GM19351 (cell line): Measurements from ENCODE around the gene MATR3.
"Not testable (repeated sequence)": the region's sequence is repeated elsewhere in the genome, so short reads cannot be mapped to it uniquely, and the experiment has no call there.

Experiments used
- ATAC-seq: cut with Tn5 transposase; IDR thresholded peaks from one replicate; pipeline ENCODE4 v1.9.1; 2021; ENCODE audit warnings: mild to moderate bottlenecking, moderate library complexity; ENCODE audit not compliant: unreplicated experiment

The MATR3 gene

DNA sequence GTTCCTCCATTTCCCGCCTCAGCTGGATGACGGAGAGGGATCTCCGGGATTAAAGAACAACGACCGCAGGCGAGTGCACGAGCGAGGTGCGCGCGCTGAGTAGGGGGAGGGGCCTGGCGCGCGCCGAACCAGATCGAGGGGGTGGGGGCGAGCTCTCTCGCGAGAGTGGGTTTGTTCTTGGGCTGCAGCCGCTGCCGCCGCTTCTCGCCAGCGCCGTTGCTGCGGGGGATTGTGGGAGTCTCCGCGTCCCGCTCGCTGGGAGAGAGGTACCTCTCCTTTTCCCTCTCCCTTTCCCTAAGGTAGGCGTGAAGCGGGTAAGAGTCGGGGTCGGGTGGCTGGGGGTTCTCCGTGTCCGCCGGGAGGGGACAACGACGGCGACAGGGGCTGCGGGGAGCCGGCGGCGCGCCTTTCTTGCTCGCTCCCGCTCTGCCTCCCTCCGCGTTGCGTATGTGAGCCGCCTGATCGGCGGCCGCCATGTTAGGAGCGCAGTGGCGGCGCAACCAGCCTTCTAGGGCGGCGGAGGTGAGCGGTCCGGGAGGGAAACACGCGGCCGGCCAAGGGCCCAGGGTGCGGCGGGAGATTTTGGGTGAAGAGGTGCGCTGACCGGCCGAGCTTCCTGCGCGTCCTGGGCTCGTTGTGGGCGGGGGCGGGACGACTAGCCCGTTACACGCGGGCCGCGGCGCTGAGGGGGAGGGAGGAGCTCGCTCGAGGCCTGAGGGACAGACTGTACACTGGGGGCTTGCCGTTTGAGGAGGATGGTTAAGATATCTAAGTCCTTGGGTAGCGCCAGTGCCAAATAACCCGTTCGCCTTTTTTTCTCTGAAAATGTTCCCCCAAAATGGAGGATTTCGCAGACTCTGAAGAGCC, at the start of gene MATR3:
TSS of gene MATR3 (plus strand) at position 234 of the 867 bp plus-strand sequence. CDS start 13,676 bp downstream, outside the sequence.
- ATAC-seq = peak; percentile 73

DNA sequence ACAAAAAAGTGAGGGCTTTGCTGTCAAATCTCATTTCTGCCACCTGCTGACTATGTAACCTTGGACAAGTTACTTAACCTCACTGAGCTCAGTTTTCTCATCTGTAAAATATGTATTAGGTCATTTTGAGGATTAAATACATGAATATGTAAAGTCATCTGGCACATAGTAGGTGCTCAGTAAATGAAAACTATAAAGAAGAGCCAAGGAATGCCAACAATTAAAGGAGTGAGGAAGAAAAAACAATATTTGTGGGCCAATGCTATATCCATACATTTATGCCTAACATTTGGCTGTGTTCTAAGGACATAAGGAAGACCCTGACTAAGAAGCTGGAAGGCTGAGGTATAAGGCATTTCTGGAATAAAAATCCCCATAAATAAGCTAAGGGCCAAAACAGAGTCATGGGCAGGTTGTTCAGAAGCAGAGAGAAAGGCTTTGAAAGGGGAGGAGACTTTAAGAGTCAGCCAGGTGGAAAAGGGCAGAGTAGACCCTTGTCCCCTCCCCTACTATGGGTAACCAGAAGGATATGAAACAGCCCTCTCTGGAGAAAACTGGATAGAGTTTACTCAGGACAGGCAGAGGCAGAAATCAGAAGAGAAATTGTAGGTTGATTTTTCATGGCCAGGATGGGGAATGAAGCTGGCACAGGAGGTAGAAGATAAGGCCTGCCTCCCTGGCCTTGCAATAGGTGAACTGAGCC, 47.8 kb upstream of the MATR3 start:
- no peak for ATAC-seq

GRCh38 chr5:139246394-139246793, 47.1 kb upstream of the MATR3 start:
- ATAC-seq = no peak

GRCh38 chr5:139248826-139249453, 44.6 kb upstream of the MATR3 start:
- ATAC-seq = no peak

- no peak for ATAC-seq
Observed at GRCh38 chr5:139251281-139251687, 42.3 kb upstream of the MATR3 start.

DNA sequence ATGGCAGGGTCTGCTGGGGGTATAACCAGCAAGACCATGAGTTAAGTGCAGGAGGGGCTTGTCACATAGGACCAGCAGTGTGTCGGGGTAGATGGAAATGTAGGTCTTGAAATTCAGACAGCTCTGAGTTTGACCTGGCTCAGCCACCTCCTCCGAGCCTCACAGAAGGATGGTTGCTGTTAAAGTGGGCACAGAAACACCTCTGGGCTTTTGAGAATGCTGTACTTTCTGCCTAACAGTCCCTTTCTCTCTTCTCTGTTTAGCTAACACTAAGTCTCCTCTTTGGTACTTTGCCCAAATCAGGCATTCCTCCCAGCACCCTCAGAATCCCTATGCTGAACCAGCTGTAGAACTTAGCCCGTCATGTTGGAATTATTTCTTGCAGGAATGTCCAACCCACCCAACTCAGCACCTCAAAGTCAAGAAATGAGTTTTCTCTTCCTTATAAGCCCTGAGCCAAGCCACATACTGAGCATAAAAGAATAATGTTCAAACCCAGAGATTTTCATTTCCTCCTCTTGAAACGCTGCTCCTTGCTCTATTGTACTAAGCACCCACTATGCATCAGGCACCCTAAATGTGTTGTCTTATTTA, 41.7 kb upstream of the MATR3 start:
- no peak for ATAC-seq

DNA sequence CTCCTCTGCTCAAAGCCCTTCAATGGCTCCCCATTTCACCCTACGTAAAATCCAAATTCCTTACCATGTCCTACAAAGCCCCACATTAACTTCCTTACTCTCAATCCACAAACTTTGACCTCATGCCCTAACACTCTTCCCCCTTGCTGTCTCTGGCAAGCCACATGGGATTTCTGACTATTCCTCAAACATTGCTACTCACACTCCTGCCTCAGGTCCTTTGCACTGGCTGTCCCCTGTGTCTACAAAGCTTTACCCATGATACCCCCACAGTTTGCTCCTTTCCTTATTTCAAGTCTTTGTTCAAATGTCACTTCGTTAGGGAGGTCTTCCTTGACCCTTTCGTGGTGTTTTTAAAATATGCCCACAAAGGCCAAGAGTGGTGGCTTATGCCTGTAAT, 40.4 kb upstream of the MATR3 start:
- ATAC-seq = no peak

DNA sequence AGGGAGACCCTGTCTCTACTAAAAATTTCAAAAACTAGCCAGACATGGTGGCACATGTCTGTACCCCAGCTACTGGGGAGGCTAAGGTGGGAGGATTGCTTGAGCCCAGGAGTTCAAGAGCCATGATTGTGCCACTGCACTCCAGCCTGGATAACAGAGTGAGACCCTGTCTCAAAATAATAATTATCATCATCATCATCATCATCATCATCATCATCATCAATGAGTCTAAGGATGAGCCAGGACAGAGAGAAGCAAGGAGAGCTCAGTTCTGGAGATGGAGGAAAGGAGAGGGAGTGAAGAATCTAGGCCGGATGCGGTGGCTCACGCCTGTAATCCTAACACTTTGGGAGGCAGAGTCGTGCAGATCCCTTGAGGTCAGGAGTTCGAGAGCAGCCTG, 36.7 kb upstream of the MATR3 start:
- no peak for ATAC-seq

DNA sequence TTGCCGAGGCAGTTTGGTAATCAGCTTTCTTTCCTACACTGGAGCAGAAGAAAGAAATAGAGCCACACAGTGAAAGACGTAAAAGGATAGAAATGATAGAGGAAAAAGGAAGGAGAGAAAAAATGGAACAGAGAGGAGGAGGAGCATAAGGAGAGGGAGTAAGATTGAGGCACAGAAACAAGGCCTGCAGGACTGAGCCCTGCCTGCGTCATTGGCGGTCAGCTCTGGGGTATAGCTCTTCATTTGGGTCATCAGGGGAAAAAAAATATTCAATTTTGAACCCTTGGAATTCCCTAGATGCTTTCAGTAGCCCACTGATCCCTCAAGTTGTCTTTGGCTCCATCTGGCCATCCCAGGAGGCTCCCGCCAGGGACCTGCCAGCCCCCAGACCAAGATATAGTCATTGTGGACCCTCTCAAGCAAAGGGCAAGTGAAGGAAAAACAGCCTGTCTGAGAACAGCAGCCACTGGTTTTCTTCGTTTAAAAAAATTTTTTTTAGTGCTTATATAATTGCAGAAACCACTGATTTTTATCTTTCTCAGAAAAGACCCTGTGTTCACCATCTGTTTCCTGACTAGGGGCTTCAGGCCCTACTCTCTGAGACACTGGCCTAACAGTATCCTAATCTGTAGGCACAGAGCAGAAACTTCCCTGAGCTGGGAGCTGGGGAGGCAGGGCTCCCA, 31.3 kb upstream of the MATR3 start:
- ATAC-seq = no peak

DNA sequence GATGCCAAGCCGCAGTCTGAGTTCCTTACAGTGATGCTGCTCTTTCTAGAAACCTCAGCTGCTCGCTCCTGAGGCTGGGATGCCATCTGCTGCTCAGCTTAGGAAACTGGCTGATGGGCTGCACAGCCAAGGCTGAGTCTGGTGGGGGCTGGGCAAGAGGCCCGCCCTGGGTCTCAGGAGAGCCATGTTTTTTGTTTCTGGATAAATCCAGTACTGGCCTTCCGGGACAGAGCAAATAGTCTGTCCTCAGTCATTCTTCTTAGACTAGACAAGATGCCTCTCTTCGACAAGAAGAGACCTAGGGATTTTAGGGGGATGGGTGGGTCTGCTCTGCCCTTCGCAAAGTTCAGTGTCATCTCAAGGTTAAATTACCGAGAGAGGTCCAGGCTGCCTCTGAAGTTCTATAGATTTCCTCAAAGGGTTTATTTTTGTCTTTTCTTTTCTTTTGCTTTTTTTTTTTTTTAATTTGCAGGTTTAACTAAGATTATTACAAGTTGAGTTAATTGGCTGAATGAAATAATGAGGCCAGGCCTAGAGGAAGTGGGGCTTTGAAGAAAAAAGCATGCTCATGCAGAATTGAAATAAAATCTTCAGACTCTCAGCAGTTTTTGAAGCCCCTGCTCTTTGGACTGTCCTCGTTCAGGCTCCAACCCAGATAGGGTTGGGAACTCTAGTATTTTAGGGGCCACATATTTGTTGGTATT, 30.6 kb upstream of the MATR3 start:
- ATAC-seq = peak; percentile 72

DNA sequence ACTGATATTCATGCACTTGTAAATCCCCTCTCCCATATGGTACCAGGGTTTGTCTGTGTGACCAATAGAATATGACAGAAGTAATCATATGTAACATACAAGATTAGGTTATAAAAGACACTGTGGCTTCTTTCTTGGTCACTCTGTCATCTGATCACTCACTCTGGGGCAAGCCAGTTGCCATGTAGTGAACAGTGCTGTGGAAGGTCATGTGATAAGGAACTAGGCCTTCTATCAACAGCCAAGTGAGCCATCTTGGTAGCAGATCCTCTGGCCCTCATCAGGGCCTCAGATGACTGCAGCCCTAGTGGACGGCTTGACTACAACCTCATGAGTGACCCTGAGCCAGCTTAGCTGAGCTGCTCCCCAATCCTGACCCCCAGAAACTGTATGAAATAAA, 30.0 kb upstream of the MATR3 start:
- ATAC-seq = no peak

DNA sequence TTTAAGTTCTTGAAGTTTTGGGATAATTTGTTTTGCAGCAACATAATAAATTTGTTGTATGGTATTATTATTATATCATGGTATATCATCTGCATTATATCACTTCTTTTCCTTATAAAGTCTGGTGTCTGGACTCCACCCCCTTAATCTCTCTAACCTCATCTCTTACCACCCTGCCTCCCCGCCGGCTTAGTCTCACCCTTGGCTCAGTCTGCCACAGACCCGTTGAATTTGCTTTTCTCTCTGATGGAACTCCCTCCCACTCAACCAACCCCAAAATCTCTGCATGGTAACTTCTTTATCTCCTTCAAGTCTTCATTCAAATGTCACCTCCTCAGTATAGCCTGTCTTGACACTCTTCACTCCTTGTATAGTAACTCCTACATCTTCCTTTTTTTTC, 29.6 kb upstream of the MATR3 start:
- no peak for ATAC-seq

- no peak for ATAC-seq
Observed at GRCh38 chr5:139265001-139265400, 28.5 kb upstream of the MATR3 start.

DNA sequence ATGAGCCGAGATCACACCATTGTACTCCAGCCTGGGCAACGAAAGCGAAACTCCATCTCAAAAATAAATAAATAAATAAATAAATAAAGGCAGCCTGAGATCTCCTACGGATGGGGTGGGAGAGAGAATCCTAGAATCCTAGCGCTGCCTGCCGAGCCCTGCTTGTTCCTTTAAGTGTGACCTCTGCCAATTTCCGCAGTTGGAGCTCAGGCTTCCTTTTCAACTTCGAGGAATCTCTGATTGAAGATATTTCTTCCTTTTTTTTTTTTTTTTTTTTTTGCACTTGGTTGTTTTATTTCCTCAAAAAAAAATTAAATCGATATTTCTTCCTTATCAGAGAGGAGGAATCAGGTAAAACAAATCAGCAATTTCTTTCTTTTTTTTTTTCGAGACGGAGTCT, 27.3 kb upstream of the MATR3 start:
- no peak for ATAC-seq

- ATAC-seq = no peak
Observed at GRCh38 chr5:139267481-139267880, 26.1 kb upstream of the MATR3 start.

DNA sequence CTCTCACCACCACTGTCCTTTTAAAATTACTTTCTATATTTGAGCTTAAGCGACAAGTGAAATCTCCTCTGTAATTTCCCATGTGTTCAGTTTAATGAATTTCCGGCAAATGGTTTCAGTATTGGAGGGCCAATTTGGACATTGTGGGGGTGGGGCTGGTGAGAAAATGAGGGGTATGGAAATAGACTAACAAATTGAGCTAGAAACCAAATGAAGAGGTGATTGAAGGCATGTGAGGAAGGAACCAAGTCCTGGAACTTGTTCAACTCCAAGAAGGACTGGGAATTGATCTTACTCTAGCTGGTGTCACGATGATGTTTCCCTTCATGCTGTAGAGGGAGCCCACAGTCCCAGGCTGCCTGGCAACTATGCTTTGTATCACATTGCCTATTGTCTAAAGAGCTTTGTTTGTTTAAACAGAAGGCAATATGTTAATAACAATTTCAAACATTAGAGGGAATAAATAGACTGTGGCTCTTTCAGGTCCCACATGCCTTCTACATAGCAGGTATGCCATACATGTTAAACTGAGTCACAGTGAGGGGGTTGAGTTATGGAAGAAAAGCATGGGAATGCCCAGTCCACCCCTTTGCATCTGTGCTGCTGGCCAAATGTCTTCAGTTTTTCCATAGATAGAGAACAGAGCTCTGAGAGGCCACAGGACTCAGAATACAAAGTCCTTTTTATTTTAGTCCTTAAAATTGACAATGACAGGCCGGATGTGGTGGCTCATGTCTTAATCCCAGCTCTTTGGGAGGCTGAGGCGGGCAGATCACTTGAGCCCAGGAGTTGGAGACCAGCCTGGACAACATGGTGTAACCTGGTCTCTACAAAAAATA, 25.0 kb upstream of the MATR3 start:
- no peak for ATAC-seq

- not testable (repeated sequence) for ATAC-seq
Observed at GRCh38 chr5:139270718-139271117, 22.8 kb upstream of the MATR3 start.

- no peak for ATAC-seq
Observed at GRCh38 chr5:139271201-139272027, 22.1 kb upstream of the MATR3 start.
